ENCODE results near the gene ABCG1.

Gene ABCG1

DNA sequence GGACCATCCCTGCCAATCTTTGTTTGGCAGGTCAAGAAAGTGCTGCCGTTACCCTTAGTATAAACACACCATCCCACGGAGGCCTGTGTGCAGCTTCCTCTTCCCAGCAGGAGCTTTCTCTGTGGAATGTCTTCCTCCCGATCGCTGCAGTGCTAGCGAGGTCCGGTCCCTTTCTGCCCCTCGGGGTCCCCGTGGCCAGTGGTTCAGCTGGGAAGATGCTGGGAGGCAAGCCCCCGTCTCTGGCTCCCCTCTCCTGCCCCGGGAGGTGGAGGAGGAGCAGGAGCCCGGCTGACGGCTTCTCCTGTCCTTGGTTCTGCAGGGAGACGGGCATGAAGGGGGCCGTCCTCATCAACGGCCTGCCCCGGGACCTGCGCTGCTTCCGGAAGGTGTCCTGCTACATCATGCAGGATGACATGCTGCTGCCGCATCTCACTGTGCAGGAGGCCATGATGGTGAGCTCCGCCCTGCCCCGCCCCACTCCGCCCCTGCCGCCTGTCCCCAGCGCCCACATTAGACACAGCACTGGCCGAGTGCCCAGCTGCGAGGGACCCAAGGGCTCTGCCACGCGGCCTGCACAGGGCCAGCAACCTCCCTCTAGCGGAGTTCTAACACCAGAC, 54.2 kb downstream of the ABCG1 start:
- no peak for DNase-seq

DNA sequence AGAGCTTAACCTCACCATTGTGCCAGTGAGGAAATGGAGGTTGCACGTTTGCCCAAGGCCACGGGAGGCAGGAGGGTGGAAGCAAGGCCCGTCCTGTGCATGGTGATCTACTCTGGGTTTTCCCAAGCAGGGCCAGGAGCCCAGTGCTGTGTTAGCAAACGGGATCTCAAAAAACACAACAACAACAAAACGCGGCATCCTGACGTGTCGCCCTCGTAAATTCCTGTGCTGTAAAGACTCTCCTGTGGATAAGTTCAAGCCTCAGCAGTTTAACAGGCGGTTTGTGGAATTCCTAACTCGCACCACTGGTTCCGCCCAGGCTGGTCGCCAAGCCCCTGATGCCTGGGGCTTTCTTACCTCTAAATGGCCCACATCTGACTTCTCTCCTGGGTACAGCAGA, 57.1 kb downstream of the ABCG1 start:
- no peak for DNase-seq

DNA sequence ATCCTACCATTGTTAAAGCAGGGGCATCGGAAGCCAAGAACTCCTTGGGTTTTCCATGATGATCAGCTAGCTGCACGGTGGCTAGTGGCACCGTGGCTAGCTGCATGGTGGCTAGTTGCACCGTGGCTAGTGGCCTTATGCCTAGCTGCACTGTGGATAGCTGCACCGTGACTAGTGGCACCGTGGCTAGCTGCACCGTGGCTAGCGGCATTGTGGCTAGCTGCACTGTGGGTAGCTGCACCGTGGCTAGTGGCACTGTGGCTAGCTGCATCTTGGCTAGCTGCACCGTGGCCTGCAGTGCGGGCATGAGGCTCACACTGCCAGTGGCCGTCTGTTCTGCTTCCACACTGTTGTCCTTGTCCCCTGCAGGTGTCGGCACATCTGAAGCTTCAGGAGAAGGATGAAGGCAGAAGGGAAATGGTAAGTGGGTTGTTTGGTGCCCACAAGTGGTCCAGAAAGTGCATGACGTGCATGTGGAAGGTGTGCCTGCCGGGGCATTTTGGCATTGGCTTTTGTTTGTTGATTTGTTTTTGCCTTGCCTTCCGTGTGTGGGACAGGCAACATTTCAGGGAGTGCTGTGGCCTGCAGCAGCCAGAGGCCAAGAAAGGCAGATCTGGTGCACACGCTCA, 57.7 kb downstream of the ABCG1 start:
- no peak for DNase-seq

- DNase-seq = no peak
These were observed 58.7 kb downstream of the ABCG1 start for GRCh38 chr21:42277593-42277992.

- DNase-seq = no peak
These were observed 59.7 kb downstream of the ABCG1 start for GRCh38 chr21:42278451-42279149.

- DNase-seq = no peak
These were observed 60.5 kb downstream of the ABCG1 start for GRCh38 chr21:42279341-42279871.

DNA sequence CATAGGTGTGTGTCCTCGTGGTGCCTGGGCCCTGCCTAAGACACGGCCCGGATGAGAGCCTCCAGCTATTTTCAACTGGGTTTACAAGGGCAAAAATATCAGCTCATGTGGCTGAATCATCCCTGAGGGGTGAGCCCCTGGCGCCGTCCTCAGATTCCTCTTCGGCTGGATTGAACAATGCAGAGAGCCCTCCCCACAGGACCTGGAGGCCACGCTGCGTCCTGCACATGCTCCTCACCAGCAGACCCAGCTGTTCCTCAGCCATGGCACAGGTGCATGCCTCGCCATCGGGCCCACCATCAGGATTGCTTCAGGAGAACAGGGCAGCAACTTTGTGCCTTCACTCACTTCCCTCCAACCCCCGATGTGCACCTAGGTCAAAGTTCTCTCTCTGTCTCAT, 60.9 kb downstream of the ABCG1 start:
- DNase-seq = no peak

DNA sequence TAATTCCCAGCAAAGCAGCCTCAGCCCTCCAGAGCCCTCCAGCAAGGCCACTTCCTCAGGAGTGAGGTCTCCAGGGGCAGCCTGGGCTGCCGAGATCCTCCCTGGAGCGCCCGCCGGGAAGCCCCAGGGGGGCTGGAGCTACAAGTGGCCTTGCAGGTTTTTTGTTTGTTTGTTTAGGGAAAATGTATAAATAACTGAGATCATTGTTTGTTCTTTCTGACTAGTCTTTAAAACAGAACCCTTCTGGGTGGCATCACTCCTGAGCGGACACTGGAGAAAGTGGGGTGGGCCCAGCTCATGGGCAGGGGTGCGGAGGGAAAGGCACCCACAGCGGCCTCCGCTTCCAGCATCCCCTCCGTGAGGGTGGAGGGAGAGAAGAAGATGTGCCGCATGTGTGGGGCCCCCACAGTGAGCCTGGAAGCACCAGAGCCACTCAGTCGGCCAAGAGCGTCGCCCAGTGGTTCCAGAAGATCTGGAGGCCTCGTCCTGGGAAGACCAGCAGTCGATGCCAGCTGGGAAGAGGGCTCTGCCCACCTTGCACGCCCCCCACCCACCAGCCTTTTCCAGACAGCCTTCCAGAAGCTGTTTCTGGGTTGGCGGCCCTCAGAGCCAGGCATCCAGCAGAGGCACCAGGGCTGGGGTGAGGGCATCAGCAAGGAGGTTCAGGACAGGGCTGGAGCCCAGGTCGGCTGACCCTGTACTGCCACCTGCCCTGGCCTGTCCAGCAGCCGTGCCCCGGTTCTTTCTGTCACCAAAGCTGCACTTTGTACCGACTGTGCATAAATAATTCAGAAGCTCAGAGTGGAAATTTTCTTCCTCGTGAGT, 61.6 kb downstream of the ABCG1 start:
- DNase-seq = no peak

DNA sequence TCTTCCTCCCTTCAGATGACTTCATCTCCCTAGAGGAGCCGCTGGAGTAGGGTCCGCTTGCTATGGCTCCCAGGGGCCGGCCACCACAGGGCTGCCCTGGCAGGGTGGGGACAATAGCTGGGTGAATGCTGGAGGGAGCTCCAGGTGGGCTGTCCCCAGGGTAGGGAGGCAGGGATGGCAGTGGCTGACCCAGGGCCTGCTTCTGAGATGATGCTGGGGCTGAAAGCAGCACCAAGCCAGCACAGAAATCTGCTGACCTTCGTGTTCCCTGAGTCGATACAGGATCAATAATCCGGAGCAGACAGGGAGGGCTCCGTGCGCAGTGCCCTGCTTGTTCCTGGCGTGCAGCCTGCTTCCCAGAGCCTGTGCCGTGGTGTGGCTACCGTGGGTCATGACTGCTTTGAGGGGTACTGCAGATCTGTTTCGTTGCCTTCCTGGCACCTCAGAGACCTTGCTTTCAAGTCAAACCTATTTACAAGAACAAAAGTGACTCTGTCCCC, 62.3 kb downstream of the ABCG1 start:
- DNase-seq = no peak

DNA sequence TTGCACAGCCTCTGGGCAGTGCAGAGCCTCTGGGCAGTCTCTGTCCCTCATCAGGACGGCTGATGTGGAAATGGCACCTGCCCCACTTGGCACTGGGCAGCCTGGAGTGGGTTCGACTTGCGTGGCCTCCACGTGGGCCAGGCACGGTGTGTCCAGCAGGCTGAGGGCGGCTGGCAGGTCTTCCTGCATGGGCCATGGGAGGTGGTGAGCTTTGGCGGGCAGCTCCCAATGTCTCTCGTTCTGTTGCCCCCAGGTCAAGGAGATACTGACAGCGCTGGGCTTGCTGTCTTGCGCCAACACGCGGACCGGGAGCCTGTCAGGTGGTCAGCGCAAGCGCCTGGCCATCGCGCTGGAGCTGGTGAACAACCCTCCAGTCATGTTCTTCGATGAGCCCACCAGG, 63.1 kb downstream of the ABCG1 start:
- no peak for DNase-seq

DNA sequence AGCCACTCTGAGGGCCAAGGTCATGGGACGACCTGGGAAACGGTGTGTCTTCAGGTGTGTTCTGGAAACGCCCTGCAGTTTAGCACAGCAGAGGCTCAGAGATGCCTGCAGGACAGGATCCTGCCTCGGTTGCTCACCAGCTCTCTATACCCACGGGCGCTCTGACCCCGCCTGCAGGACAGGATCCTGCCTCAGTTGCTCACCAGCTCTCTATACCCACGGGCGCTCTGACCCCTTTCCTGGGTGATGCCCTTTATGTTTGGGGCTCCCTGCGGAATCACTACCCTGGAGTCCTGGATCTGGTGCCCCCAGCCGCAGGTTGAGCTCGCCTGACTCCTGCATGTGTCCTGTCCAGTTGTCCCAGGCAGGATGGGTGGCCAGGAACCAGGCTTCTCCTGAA, 63.8 kb downstream of the ABCG1 start:
- no peak for DNase-seq

GRCh38 chr21:42285569-42286245, 66.8 kb downstream of the ABCG1 start:
- DNase-seq = no peak

GRCh38 chr21:42286416-42286815, 67.5 kb downstream of the ABCG1 start:
- DNase-seq = no peak

DNA sequence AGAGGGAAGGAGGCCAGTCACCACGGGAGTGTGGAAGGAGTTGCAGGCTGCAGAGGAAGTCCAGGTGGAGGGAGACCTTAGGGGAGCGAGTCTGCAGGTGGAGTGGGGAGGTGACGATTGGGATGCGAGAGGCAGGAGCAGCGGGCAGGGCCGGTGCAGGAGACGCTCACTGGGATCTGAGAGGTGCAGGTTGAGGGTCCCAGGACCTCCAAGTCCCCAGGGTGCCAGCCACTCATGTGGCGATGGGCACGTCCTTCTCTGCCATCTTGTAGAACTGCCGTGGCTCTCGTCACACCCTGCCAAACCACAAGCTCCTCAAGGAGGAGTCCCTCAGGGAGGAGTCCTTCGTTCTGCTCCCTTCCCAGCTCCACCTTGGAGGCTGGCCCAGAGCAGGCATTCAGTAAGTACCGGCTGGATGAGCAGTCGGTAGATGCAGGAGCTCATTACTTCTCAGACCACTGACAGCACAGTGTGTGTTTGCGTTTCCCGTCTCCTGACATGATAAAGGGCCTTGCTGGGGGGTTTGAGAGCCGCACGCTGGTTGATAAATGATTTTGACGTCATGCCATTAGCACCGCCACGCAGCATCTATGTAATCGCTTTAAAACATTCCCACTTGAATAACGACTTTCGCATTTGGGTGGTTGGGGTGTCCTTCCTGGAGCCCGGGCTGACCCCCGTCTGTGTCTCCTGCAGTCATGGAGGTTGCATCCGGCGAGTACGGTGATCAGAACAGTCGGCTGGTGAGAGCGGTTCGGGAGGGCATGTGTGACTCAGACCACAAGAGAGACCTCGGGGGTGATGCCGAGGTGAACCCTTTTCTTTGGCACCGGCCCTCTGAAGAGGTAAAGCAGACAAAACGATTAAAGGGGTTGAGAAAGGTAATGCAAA, 68.5 kb downstream of the ABCG1 start:
- DNase-seq = no peak

GRCh38 chr21:42288962-42289361, 70.0 kb downstream of the ABCG1 start:
- DNase-seq = no peak

DNA sequence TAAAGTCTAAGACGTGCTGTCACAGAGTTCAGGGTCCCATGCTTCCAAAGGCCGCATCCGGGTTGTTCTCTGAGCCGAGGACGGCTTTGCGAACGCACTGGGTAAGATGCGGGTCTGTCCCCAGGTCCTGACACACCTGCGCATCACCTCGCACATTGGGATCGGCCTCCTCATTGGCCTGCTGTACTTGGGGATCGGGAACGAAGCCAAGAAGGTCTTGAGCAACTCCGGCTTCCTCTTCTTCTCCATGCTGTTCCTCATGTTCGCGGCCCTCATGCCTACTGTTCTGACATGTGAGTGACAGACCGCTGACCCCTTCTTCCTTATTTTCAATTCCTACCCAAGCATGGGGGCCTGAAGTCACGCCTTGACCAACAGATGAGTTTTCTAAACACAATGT, 71.0 kb downstream of the ABCG1 start:
- no peak for DNase-seq

DNA sequence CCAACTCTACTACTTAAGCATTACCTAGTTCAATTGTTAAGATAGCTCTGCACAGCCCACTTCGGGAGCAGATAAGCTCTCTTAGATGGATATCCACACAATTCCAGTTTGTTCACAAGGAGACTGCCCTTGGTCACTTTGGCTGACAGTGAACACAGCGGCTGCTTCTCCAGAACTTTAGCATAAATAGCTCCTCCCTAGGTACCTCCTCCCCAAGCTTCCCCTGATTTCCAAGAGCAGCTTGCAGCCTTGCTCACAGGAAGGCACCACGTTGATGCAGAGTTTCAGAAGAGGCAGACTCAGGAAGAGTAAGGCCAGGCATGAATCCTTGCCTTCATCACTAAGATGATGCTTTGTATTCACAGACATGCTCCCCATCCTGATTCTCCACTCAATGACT, 71.6 kb downstream of the ABCG1 start:
- no peak for DNase-seq

DNA sequence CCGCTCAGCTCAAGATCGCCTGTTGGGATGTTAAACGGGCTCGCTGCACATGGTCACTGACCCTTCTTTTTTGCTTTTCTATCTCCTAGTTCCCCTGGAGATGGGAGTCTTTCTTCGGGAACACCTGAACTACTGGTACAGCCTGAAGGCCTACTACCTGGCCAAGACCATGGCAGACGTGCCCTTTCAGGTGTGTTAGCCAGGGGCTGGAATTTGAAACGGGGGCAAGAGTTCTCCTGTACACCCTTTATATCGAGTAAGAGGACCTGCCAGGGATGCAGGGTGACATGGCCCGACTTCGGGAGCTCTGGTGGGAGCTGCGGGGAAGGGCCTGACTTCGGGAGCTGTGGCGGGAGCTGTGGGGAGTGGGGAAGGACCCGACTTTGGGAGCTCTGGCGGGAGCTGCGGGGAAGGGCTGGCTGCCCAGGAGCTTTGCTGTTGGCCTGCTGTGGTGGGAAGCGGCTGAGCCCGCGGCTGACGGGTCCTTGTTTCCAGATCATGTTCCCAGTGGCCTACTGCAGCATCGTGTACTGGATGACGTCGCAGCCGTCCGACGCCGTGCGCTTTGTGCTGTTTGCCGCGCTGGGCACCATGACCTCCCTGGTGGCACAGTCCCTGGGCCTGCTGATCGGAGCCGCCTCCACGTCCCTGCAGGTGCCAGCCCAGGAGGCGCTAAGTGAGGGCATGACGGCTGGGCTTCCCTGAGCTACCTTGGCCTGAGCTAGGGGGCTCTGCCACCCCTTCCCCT, 72.2 kb downstream of the ABCG1 start:
- no peak for DNase-seq

DNA sequence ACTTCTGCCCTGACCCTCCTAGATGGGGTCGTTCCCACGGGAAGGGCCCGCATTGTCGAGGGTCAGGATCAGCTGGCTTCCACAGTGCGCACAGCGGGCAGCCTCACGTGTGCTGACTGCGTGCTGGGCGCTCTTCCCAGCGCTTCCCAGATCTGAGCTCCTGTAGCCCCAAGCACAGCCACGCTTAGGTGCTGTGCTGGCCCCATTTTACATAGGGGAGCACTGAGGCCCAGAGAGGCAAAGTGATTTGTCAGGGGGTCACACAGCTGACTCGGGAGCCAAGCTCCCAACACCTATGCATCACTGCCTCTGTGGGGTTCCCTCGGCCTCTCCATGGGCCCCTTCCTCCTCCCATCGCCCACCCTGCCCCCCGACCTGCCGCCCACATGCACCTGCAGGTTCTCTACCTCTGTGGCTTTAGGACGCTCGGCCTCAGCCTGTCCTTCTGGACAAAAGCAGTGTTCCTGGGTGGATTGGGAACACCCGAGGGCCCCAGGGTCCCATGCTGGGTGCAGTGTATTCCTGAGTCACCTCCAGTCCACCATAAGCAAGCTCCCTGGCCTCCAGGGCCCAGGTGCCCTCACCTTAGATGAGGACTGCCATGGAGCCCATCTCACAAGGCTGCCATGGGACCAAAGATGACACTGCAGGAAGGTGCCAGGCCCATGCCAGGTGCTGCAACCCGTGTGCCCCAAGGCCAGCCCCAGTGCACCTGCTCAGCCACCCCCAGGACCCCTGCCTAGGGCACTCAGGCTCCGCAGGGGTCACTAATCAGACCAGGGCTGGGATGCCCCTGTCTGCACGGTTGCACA, 73.0 kb downstream of the ABCG1 start:
- DNase-seq = no peak
